ENCODE results near the gene HOXD10. TPM values are rescaled to one million over a fixed set of nuclear protein-coding genes. Genes with fewer than 3 reads are reported as not detected.

The HOXD10 gene
- total RNA-seq, 2 donors from 2014 or later: not detected

GRCh38 chr2:176147210-176147799 lies 30.7 kb downstream of the HOXD10 start:
- Histone ChIP-seq H3K27me3 (peaks cover 31 to 39% of the 10 kb centered on the region in 2 donors), H3K36me3 (no peaks in the 10 kb centered on the region), H3K4me3 (no peak overlapping the region), H3K4me1 (peaks cover 0 to 8% of the 10 kb centered on the region in 2 donors), H3K27ac (no peak overlapping the region), H3K9me3 (no peaks in the 10 kb centered on the region)
- no peak for DNase-seq (ENCODE audit: low spot score)
- no peak for TF ChIP-seq CTCF (IDR thresholded peaks at IDR 0.05)

GRCh38 chr2:176147800-176148496 lies 31.4 kb downstream of the HOXD10 start:
- DNase-seq (ENCODE audit: low spot score): no peak
- TF ChIP-seq CTCF (IDR thresholded peaks at IDR 0.05): no peak
- H3K4me1 ChIP-seq: peaks cover 0 to 10% of the 10 kb centered on the region in 2 donors
- H3K4me3 ChIP-seq: no peak overlapping the region
- H3K36me3 ChIP-seq: no peaks in the 10 kb centered on the region
- no peak overlapping the region for H3K27ac ChIP-seq
- H3K9me3 ChIP-seq: no peaks in the 10 kb centered on the region
- H3K27me3 ChIP-seq: peaks cover 31 to 40% of the 10 kb centered on the region in 2 donors

GRCh38 chr2:176148751-176149421 lies 32.3 kb downstream of the HOXD10 start:
- H3K9me3 ChIP-seq: no peaks in the 10 kb centered on the region
- no peaks in the 10 kb centered on the region for H3K36me3 ChIP-seq
- H3K4me1 ChIP-seq: peaks cover 0 to 10% of the 10 kb centered on the region in 2 donors
- peaks cover 36 to 40% of the 10 kb centered on the region in 2 donors for H3K27me3 ChIP-seq
- H3K27ac ChIP-seq: no peak overlapping the region
- no peak for DNase-seq (ENCODE audit: low spot score)
- no peak for TF ChIP-seq CTCF (IDR thresholded peaks at IDR 0.05)
- no peak overlapping the region for H3K4me3 ChIP-seq

- peaks cover 39 to 40% of the 10 kb centered on the region in 2 donors for H3K27me3 ChIP-seq
- H3K9me3 ChIP-seq: no peaks in the 10 kb centered on the region
- no peak for TF ChIP-seq CTCF (IDR thresholded peaks at IDR 0.05)
- H3K4me1 ChIP-seq: peaks cover 0 to 10% of the 10 kb centered on the region in 2 donors
- H3K27ac ChIP-seq: no peak overlapping the region
- no peaks in the 10 kb centered on the region for H3K36me3 ChIP-seq
- H3K4me3 ChIP-seq: no peak overlapping the region
- DNase-seq (ENCODE audit: low spot score): no peak
Measured at GRCh38 chr2:176149481-176149938, 32.9 kb downstream of the HOXD10 start.

- H3K27ac ChIP-seq: no peak overlapping the region
- no peaks in the 10 kb centered on the region for H3K9me3 ChIP-seq
- H3K36me3 ChIP-seq: no peaks in the 10 kb centered on the region
- no peak for DNase-seq (ENCODE audit: low spot score)
- TF ChIP-seq CTCF (IDR thresholded peaks at IDR 0.05): no peak
- H3K27me3 ChIP-seq: peaks cover 39 to 40% of the 10 kb centered on the region in 2 donors
- peaks cover 0 to 10% of the 10 kb centered on the region in 2 donors for H3K4me1 ChIP-seq
- H3K4me3 ChIP-seq: no peak overlapping the region
Measured at GRCh38 chr2:176149939-176150583, 33.5 kb downstream of the HOXD10 start.

All from right atrium auricular region (tissue), 2 donors.